Neuron (in vitro differentiated cells): ENCODE results near the gene TTC4.

Source experiments
- H2AFZ ChIP-seq: one replicate; pipeline ENCODE4 v1.6.1; 2013; ENCODE audit warnings: low read depth, mild to moderate bottlenecking, inconsistent platforms, low read length, moderate library complexity
- H3K27me3 ChIP-seq: one replicate; pipeline ENCODE4 v1.6.1; 2013; ENCODE audit warnings: low read length; ENCODE audit not compliant: insufficient read depth
- H3K36me3 ChIP-seq: one replicate; pipeline ENCODE4 v1.6.1; 2013; ENCODE audit warnings: low read length; ENCODE audit not compliant: insufficient read depth
- H3K4me1 ChIP-seq: one replicate; pipeline ENCODE4 v1.6.1; 2013; ENCODE audit warnings: low read length; ENCODE audit not compliant: insufficient read depth
- H3K4me3 ChIP-seq: 2 replicates; pipeline ENCODE4 v1.5.1; 2013; ENCODE audit warnings: mild to moderate bottlenecking, low read length, moderate library complexity
- H3K9me3 ChIP-seq: one replicate; pipeline ENCODE4 v1.6.1; 2013; ENCODE audit warnings: low read length

TTC4 gene

GRCh38 chr1:54743416-54744226 lies 28.0 kb downstream of the TTC4 start:
- no peaks in the 10 kb centered on the region for H3K9me3 ChIP-seq
- H3K36me3 ChIP-seq, result peaks cover 38% of the 10 kb centered on the region
- H2AFZ ChIP-seq, result no peak overlapping the region
- no peak overlapping the region for H3K4me3 ChIP-seq
- no peaks in the 10 kb centered on the region for H3K4me1 ChIP-seq
- H3K27me3 ChIP-seq, result peaks cover 5% of the 10 kb centered on the region

GRCh38 chr1:54744696-54745095 lies 29.0 kb downstream of the TTC4 start:
- peaks cover 5% of the 10 kb centered on the region for H3K27me3 ChIP-seq
- no peak overlapping the region for H2AFZ ChIP-seq
- H3K4me3 ChIP-seq, result no peak overlapping the region
- H3K36me3 ChIP-seq, result peaks cover 32% of the 10 kb centered on the region
- no peaks in the 10 kb centered on the region for H3K4me1 ChIP-seq
- H3K9me3 ChIP-seq, result no peaks in the 10 kb centered on the region

GRCh38 chr1:54745274-54745673 lies 29.6 kb downstream of the TTC4 start:
- peaks cover 26% of the 10 kb centered on the region for H3K36me3 ChIP-seq
- no peak overlapping the region for H2AFZ ChIP-seq
- no peaks in the 10 kb centered on the region for H3K4me1 ChIP-seq
- no peak overlapping the region for H3K4me3 ChIP-seq
- peaks cover 5% of the 10 kb centered on the region for H3K27me3 ChIP-seq
- H3K9me3 ChIP-seq, result no peaks in the 10 kb centered on the region

- H3K4me3 ChIP-seq, result no peak overlapping the region
- peaks cover 5% of the 10 kb centered on the region for H3K27me3 ChIP-seq
- peaks cover 20% of the 10 kb centered on the region for H3K36me3 ChIP-seq
- no peak overlapping the region for H2AFZ ChIP-seq
- no peaks in the 10 kb centered on the region for H3K4me1 ChIP-seq
- no peaks in the 10 kb centered on the region for H3K9me3 ChIP-seq
Observed at GRCh38 chr1:54745864-54746263, 30.2 kb downstream of the TTC4 start.

GRCh38 chr1:54748094-54748835 lies 32.6 kb downstream of the TTC4 start:
- peaks cover 3% of the 10 kb centered on the region for H3K36me3 ChIP-seq
- H3K9me3 ChIP-seq, result no peaks in the 10 kb centered on the region

GRCh38 chr1:54750596-54750995 lies 34.9 kb downstream of the TTC4 start:
- no peak overlapping the region for H2AFZ ChIP-seq
- H3K27me3 ChIP-seq, result peaks cover 5% of the 10 kb centered on the region
- H3K4me3 ChIP-seq, result no peak overlapping the region
- no peaks in the 10 kb centered on the region for H3K9me3 ChIP-seq
- H3K36me3 ChIP-seq, result no peaks in the 10 kb centered on the region
- no peaks in the 10 kb centered on the region for H3K4me1 ChIP-seq

More at GRCh38 chr1:54748094-54748835, 32.6 kb downstream of the TTC4 start:
- Histone ChIP-seq H2AFZ (no peak overlapping the region), H3K4me1 (no peaks in the 10 kb centered on the region), H3K4me3 (no peak overlapping the region), H3K27me3 (peaks cover 5% of the 10 kb centered on the region)

- Histone ChIP-seq H3K36me3 (peaks cover 4% of the 10 kb centered on the region), H3K9me3 (no peaks in the 10 kb centered on the region), H3K4me1 (no peaks in the 10 kb centered on the region), H3K27me3 (peaks cover 5% of the 10 kb centered on the region), H3K4me3 (no peak overlapping the region), H2AFZ (no peak overlapping the region)
Observed at GRCh38 chr1:54751426-54751825, 35.8 kb downstream of the TTC4 start.

- Histone ChIP-seq H3K27me3 (no peaks in the 10 kb centered on the region), H2AFZ (no peak overlapping the region), H3K36me3 (peaks cover 28% of the 10 kb centered on the region), H3K9me3 (no peaks in the 10 kb centered on the region), H3K4me3 (no peak overlapping the region), H3K4me1 (no peaks in the 10 kb centered on the region)
Observed at GRCh38 chr1:54754045-54754444, 38.4 kb downstream of the TTC4 start.

GRCh38 chr1:54754486-54755285 lies 39.0 kb downstream of the TTC4 start:
- Histone ChIP-seq H3K4me3 (no peak overlapping the region), H3K36me3 (peaks cover 28% of the 10 kb centered on the region), H2AFZ (no peak overlapping the region), H3K9me3 (no peaks in the 10 kb centered on the region), H3K4me1 (no peaks in the 10 kb centered on the region), H3K27me3 (no peaks in the 10 kb centered on the region)

GRCh38 chr1:54757833-54758232 lies 42.2 kb downstream of the TTC4 start:
- H3K4me1 ChIP-seq, result peaks cover under 1% of the 10 kb centered on the region
- H3K36me3 ChIP-seq, result peaks cover 28% of the 10 kb centered on the region
- no peak overlapping the region for H2AFZ ChIP-seq
- H3K9me3 ChIP-seq, result no peaks in the 10 kb centered on the region
- no peak overlapping the region for H3K4me3 ChIP-seq
- no peaks in the 10 kb centered on the region for H3K27me3 ChIP-seq

GRCh38 chr1:54758678-54759348 lies 43.2 kb downstream of the TTC4 start:
- Histone ChIP-seq H2AFZ (no peak overlapping the region), H3K4me3 (no peak overlapping the region), H3K27me3 (no peaks in the 10 kb centered on the region), H3K9me3 (no peaks in the 10 kb centered on the region), H3K36me3 (peaks cover 28% of the 10 kb centered on the region), H3K4me1 (peaks cover 8% of the 10 kb centered on the region)

- peak overlapping the region; percentile 98 for H3K4me3 ChIP-seq
- H2AFZ ChIP-seq, result peak overlapping the region; percentile 78
- no peaks in the 10 kb centered on the region for H3K9me3 ChIP-seq
Observed at GRCh38 chr1:54763816-54764132, 48.1 kb downstream of the TTC4 start.

More at GRCh38 chr1:54763816-54764132, 48.1 kb downstream of the TTC4 start:
- peaks cover 1% of the 10 kb centered on the region for H3K36me3 ChIP-seq
- peaks cover 8% of the 10 kb centered on the region for H3K4me1 ChIP-seq
- no peaks in the 10 kb centered on the region for H3K27me3 ChIP-seq
